Measurements from ENCODE around the gene HTRA1.

DNA sequence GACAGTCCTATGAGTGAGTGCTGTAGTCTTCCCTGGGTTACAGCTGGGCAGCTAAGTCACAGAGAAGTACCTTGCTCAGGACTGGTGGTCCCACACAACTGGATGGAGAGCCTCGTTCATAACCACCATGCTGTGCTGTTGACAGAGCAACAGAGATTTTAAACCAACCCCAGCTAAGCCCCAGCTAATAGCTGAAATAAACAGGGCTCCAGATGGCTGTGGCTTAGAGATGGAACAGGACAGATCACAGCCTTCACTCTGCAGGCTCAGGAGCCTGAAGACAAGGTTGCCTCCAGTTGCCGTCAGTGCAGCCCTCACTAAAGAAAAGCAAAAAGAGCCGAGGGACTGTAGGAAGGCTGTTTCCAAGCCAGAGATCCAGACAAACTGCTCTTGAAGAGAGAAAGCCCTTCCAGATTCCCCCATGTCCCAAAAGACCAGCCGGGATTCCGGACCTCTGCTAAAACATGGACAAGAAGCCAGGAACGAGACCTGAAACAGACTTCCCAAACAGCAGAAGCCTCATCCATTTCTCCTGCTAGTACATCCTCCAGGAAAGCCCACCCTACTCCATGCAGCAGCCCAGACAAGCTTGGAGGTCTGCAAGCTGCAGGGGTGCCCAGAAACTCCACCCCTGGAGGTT is 4.2 kb downstream of the HTRA1 start:
- TF ChIP-seq, protein P1, sequence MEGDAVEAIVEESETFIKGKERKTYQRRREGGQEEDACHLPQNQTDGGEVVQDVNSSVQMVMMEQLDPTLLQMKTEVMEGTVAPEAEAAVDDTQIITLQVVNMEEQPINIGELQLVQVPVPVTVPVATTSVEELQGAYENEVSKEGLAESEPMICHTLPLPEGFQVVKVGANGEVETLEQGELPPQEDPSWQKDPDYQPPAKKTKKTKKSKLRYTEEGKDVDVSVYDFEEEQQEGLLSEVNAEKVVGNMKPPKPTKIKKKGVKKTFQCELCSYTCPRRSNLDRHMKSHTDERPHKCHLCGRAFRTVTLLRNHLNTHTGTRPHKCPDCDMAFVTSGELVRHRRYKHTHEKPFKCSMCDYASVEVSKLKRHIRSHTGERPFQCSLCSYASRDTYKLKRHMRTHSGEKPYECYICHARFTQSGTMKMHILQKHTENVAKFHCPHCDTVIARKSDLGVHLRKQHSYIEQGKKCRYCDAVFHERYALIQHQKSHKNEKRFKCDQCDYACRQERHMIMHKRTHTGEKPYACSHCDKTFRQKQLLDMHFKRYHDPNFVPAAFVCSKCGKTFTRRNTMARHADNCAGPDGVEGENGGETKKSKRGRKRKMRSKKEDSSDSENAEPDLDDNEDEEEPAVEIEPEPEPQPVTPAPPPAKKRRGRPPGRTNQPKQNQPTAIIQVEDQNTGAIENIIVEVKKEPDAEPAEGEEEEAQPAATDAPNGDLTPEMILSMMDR (IDR thresholded peaks at IDR 0.05): no peak
- TF ChIP-seq POLR2A (IDR thresholded peaks at IDR 0.05): no peak
